Fibroblast of mammary gland (primary cell): ENCODE measurements around the gene INSYN2B.
"Not testable (repeated sequence)": the region's sequence is repeated elsewhere in the genome, so short reads cannot be mapped to it uniquely, and the experiment has no call there.

Source experiments
- DNase-seq: peaks from one replicate; pipeline ENCODE4 v3.0.0-alpha.2; 2010; ENCODE audit warnings: low read depth
- H3K4me3 ChIP-seq: 2 replicates; pipeline ENCODE4 v1.5.1; 2011; ENCODE audit warnings: low read depth, mild to moderate bottlenecking, low read length, moderate library complexity; ENCODE audit not compliant: control insufficient read depth
- CTCF ChIP-seq: conservative IDR thresholded peaks from 2 replicates; pipeline ENCODE4 v1.5.1; 2011; ENCODE audit warnings: low read depth, low read length, inconsistent platforms; ENCODE audit not compliant: control insufficient read depth, insufficient read depth

INSYN2B gene

GRCh38 chr5:169970339-169970738 is 10.0 kb downstream of the INSYN2B start:
- no peak for TF ChIP-seq CTCF
- no peak overlapping the region for H3K4me3 ChIP-seq
- no peak for DNase-seq

GRCh38 chr5:169964246-169964645 is 16.0 kb downstream of the INSYN2B start:
- no peak for DNase-seq
- H3K4me3 ChIP-seq = no peak overlapping the region
- no peak for TF ChIP-seq CTCF

DNA sequence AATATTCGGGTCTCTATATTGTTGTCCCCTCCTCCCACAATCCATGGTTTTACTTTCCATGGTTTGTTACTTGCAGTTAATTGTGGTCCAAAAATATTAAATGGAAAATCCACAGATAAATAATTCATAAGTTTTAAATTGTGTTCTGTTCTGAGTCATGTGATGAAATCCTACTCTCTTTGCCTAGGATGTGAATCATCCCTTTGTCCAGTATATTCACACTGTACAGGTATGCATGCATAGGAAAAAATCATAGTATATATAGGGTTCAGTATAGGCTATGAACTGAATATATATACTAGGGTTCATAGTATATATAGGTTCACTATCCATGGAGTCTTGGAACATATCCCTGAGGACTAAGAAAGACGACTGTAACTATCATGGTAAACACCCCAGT is 19.6 kb downstream of the INSYN2B start:
- no peak for TF ChIP-seq CTCF
- no peak for DNase-seq
- no peak overlapping the region for H3K4me3 ChIP-seq

- no peak for TF ChIP-seq CTCF
- DNase-seq = no peak
- no peak overlapping the region for H3K4me3 ChIP-seq
Observed at GRCh38 chr5:169958278-169958677, 22.0 kb downstream of the INSYN2B start.

- DNase-seq = no peak
- H3K4me3 ChIP-seq = no peak overlapping the region
Observed at GRCh38 chr5:169956756-169957155, 23.5 kb downstream of the INSYN2B start.

DNA sequence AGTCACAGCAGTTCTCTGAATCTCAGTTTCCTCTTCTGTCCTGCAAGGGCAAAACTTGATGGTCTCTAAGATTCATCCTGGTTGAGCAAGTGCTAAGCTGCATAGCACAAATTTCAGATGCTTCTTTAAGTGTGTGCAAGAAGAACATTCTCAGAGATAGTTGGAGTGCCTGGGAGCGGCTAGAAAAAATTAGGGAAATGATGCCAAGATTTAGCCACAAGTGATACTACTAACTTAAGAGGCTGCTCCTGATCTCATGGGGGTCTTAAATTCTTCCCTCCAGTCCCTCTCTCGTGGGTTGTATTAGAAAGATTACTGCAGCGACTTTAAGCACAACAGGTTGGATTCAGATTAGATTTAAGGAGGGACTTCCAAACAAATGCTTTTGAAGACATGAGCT is 24.2 kb downstream of the INSYN2B start:
- no peak overlapping the region for H3K4me3 ChIP-seq
- DNase-seq = no peak
- no peak for TF ChIP-seq CTCF

More at GRCh38 chr5:169956756-169957155, 23.5 kb downstream of the INSYN2B start:
- TF ChIP-seq CTCF = no peak

DNA sequence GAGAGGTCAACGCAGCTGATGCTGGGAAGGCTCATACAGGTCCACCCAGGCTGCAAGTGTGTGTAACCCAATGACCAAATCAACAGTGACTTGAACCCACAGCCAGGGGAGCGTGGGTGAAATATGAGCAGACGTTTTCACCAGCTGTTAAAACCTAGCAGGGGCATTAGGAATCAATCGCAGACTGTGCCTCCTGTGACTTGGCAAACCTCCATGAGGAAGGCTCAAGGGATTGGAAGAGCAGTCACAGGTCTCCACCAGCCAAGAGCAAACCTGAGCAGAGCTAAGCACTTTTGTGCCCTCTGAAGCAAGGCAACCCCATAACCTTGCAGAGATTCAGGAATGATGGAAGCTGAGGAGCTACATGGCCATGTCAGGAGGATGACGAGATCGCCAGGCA is 25.5 kb downstream of the INSYN2B start:
- no peak overlapping the region for H3K4me3 ChIP-seq
- DNase-seq = no peak
- no peak for TF ChIP-seq CTCF

GRCh38 chr5:169953196-169953595 is 27.1 kb downstream of the INSYN2B start:
- not testable (repeated sequence) for DNase-seq, H3K4me3 ChIP-seq
